Measurements from ENCODE around the gene SETDB2. TPM values are rescaled to one million over a fixed set of nuclear protein-coding genes. Genes with fewer than 3 reads are reported as not detected.

Gene SETDB2
- total RNA-seq, 1 donor: 16.4 TPM

- DNase-seq (ENCODE audit: low read depth): peak; percentile 91
- H3K4me3 ChIP-seq (ENCODE audit: low read depth, low read length): no peak overlapping the region
- TF ChIP-seq, protein P1, sequence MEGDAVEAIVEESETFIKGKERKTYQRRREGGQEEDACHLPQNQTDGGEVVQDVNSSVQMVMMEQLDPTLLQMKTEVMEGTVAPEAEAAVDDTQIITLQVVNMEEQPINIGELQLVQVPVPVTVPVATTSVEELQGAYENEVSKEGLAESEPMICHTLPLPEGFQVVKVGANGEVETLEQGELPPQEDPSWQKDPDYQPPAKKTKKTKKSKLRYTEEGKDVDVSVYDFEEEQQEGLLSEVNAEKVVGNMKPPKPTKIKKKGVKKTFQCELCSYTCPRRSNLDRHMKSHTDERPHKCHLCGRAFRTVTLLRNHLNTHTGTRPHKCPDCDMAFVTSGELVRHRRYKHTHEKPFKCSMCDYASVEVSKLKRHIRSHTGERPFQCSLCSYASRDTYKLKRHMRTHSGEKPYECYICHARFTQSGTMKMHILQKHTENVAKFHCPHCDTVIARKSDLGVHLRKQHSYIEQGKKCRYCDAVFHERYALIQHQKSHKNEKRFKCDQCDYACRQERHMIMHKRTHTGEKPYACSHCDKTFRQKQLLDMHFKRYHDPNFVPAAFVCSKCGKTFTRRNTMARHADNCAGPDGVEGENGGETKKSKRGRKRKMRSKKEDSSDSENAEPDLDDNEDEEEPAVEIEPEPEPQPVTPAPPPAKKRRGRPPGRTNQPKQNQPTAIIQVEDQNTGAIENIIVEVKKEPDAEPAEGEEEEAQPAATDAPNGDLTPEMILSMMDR (IDR thresholded peaks at IDR 0.05; ENCODE audit: insufficient read depth, low read depth, low read length): no peak
These were observed 56.0 kb downstream of the SETDB2 start for GRCh38 chr13:49499889-49500660.

GRCh38 chr13:49502954-49503353 is 58.9 kb downstream of the SETDB2 start:
- H3K4me3 ChIP-seq (ENCODE audit: low read depth, low read length): no peak overlapping the region
- TF ChIP-seq, protein P1 (IDR thresholded peaks at IDR 0.05; ENCODE audit: insufficient read depth, low read depth, low read length): no peak
- DNase-seq (ENCODE audit: low read depth): peak; percentile 82

GRCh38 chr13:49503951-49504350 is 59.9 kb downstream of the SETDB2 start:
- TF ChIP-seq, protein P1 (IDR thresholded peaks at IDR 0.05; ENCODE audit: insufficient read depth, low read depth, low read length): no peak
- H3K4me3 ChIP-seq (ENCODE audit: low read depth, low read length): no peak overlapping the region
- peak; percentile 37 for DNase-seq (ENCODE audit: low read depth)

DNA sequence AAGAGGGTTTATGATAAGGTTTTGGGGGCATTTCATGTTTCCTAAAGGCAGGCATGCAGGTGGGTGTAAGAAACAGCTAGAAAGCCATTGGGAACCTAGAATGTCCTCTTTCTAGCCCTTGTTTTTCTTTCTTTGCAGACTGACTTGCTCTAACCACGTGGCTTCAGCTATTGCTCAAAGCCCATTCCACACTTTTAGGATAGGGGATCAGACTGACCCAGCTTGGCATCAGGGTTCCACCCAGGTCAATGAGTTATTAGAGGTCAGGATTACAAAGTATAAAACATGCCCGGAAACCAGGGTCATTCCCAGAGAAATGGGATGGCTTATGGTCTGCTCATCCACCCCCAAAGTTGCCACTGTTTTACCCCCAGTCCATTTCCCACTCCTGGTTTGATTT is 68.5 kb downstream of the SETDB2 start:
- TF ChIP-seq, protein P1 (IDR thresholded peaks at IDR 0.05; ENCODE audit: insufficient read depth, low read depth, low read length): no peak

GRCh38 chr13:49516467-49516866 is 72.4 kb downstream of the SETDB2 start:
- H3K4me3 ChIP-seq (ENCODE audit: low read depth, low read length): no peak overlapping the region
- no peak for DNase-seq (ENCODE audit: low read depth)
- TF ChIP-seq, protein P1 (IDR thresholded peaks at IDR 0.05; ENCODE audit: insufficient read depth, low read depth, low read length): no peak

More for the DNA sequence above, 68.5 kb downstream of the SETDB2 start:
- DNase-seq (ENCODE audit: low read depth): no peak
- no peak overlapping the region for H3K4me3 ChIP-seq (ENCODE audit: low read depth, low read length)

DNA sequence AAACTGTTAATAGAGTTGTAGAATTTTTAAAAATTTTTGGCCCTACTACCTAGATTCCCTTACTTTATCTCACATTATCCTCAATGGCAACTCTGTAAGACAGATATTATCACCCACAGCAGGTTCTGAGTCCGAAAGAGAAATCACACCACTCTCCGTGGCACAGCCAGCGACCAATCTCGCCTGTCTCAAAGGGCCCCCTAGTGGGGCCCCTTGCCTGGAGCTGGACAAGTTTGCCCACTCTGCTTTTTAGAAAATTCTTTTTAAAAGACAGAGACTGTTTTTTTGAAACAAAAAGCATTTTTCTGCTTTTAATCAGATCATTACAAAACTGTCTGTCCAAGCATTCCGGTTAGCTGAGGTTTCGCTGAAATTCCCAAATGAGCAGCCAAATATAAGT is 73.4 kb downstream of the SETDB2 start:
- DNase-seq (ENCODE audit: low read depth): peak; percentile 46
- no peak overlapping the region for H3K4me3 ChIP-seq (ENCODE audit: low read depth, low read length)
- TF ChIP-seq, protein P1 (IDR thresholded peaks at IDR 0.05; ENCODE audit: insufficient read depth, low read depth, low read length): peak; percentile 68
